NCI-H748 (cell line): ENCODE measurements around the gene LRRK1.

Experiments
- DNase-seq: peaks from one replicate; lab custom pipeline; 2025; ENCODE audit not compliant: unreplicated experiment; lab: John Stamatoyannopoulos, UW

The LRRK1 gene

DNA sequence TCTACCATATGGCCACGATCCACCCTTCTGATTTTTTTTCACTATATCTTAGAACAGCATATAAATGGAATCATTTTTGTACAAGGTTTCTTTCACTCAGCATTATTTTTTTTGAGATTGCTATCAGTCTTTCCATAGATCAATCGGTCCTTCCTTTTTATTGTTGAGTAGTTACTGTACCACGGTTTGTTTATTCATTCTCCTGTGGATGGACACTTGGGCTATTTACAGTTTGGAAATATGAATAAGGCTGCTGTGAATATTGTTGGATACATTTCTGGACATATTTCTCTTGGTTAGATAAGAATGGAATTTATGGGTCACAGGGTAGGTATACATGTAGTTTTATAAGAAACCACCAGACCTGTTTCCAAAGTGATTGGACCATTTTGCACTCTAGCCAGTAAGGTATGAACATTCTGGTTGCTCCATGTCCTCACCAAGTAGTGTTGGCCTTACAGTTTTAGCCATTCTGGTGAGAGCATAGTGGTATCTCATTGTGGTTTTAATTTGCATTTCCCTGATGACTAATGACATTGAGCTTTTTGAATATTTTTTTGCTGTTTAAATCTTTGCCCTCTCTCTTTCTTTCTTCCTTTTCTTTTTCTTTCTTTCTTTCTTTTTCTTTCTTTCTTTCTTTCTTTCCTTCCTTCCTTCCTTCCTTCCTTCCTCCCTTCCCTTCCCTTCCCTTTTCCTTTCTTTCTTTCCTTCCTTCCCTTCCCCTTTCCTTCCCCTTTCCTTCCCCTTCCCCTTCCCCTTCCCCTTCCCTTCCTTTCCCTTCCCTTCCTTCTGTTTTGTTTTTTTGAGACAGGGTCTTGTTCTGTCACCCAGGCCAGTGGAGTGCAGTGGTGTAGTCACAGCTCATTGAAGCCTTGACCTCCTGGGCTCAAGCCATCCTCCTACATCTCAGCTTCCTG lies 49.2 kb downstream of the LRRK1 start:
- no peak for DNase-seq

DNA sequence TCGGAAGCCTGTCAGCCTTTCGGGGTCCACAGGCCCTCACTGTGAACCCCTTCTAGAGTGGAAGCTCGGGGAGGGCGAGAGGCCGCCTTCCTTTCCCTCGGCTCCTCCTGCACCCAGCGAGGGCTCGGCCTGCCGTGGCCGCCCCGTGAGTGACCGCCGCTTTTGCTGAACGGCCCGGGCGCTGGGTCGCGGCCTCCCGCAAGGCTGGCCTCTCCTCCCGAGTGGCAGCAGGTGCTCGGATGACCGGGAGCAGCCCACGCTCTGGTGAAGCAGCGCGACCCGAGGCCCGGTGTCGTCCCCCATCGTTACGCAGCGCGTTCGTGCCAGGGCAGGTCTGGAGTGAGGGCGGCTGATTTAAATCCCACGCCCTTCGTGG lies 53.8 kb downstream of the LRRK1 start:
- no peak for DNase-seq

DNA sequence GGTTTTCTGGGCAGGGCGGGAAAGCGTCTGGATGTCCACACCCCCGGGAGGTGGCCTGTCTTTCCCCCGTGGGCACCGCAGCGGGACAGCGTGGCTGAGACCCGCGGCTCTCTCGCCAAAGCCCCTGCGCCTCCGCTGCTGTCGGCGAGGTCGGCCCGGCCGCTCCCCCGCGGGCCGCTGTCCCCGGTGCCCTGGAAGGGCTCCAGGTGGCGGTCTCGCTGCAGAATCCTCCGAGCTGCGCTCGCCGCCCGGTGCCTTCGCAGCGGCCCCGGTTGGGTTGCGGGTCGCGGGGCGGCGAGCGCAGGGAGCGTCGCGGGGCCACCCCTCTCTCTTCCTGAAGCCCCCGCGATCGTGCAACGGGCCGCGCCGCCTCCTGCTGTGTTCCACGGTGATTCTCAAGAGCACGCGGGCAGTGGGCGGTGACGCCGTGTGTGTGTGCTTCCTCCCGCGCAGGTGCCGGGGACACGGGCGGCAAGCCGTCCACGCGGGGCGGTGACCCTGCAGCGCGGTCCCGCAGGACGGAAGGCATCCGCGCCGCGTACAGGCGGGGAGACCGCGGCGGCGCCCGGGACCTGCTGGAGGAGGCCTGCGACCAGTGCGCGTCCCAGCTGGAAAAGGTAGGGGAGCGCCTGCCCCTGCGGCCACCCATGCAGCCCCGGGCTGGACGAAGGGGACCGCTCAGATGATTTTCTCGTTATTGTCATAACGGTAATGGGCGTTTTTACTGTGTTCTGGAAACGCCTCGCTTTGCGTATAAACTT lies 54.4 kb downstream of the LRRK1 start:
- DNase-seq: no peak

- no peak for DNase-seq
These were observed 55.9 kb downstream of the LRRK1 start for GRCh38 chr15:100975043-100975442.

DNA sequence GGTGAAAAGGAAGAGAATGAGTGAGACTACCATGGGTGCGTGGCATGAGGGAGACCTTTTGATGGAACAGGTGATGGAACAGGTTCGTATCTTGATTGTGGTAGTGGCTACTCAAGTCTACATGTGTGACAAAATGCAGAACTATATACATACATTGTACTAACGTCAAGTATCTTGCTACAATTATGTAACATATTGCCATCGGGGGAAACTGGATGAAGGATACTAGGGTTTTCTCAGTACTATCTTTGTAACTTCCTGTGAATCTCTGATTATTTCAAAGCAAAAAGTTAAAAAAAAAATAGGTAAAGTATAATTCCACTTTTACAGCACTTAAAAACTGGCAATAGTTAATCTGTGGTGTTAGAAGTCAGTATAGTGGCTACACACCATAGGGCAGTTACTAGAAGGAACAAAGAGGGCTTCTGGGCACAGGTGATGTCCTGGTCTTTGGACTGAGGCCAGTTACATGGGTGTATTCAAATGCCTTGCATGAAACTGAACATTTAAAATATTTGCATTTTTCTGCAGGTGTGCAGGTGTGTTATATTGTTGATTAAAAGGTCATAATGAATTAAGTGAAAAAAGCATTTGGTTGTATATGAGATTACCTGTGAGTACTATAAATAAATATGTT lies 61.4 kb downstream of the LRRK1 start:
- DNase-seq: no peak

GRCh38 chr15:100981086-100981485 lies 61.9 kb downstream of the LRRK1 start:
- no peak for DNase-seq

DNA sequence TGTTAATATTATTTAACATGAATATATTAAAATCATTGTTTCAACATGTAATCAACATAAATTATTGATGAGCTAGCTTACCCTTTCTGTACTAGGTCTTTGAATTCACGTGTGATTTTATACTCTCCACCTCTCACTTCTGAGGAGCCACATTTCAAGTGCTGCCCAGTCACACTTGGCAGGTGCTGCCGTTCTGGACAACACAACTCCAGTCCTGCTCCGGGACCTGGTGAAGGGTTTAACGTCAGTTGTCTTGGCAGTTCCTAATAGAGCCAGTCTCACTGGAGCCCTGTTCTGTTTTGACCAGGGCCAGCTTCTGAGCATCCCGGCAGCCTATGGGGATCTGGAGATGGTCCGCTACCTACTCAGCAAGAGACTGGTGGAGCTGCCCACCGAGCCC lies 64.1 kb downstream of the LRRK1 start:
- DNase-seq: no peak

GRCh38 chr15:100985401-100985800 lies 66.2 kb downstream of the LRRK1 start:
- no peak for DNase-seq

DNA sequence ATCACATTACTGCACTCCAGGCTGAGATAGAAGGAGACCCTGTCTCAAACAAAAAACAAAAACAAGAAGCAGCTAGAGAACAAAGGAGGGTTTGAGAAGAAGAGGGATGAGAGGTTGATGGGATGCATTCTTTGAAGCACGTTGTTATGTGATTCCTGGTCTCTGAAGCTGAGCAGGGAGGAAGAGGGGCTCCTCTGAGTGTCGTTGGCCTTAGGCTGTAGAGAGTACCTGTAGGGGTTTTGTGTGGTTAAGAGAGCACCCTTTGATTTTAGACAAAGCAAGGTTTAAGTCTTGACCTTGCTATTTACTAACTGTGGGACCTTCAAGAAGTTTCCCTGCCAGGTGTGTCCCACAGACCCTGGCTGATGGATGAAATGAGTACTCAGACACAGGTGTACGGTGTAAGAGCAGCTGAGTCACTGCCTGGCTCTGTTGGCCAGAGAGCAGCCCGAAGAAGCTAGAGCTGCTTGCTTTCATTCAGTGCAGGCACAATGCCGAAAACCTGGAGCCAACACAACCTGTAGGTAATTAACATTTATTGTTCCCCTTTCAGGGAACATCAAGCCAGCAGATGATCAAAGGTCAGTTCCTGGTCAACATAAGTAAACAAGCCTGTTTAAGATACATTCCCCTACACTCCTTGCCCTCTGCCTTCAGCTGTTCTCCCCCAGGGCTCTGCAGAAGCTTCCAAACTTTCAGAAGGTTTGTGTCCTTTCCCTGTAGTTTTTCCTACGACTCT lies 67.2 kb downstream of the LRRK1 start:
- DNase-seq: no peak

- DNase-seq: no peak
These were observed 68.0 kb downstream of the LRRK1 start for GRCh38 chr15:100987143-100987542.

GRCh38 chr15:100988297-100988696 lies 69.1 kb downstream of the LRRK1 start:
- no peak for DNase-seq

- no peak for DNase-seq
These were observed 69.7 kb downstream of the LRRK1 start for GRCh38 chr15:100988857-100989256.

DNA sequence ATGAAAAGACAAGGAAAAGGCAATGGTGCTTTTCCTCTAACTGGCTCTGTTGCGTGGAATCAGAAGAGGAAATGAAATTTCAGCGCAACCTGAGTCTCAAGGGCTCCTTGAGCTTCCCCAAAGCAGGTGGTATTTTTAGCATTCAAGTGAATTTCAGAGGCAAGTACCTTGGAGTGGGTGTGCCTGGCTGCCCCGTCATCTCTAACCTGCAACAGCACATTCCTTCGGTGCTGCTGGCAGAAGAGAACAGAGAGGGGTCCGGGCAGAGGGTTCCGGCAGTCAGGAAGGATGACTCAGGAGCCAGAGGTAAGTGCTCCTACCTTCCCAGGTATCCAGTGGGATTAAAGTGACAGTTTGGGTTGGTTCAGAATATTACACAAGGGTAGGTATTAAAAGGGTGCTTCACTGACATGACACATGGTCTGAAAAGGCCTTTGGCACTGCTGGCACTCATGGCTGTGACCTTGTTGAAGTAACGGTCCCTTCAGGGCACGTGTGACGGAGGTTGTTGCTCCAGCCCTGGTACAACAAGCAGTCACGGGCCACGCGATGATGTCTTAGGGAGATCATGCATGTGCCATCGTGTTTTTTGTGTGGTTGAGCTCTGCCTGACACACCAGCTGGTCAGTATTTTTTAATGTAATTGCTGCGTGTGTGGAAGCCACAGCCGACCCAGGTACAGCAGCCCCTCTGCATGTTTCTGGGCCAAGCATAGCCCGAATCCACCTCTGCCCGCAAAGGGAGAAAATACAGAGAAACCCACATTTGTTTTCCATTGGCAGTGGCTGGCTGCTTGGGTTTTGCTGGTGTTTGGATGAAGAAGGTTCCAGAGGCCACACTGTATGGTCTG lies 75.7 kb downstream of the LRRK1 start:
- no peak for DNase-seq

DNA sequence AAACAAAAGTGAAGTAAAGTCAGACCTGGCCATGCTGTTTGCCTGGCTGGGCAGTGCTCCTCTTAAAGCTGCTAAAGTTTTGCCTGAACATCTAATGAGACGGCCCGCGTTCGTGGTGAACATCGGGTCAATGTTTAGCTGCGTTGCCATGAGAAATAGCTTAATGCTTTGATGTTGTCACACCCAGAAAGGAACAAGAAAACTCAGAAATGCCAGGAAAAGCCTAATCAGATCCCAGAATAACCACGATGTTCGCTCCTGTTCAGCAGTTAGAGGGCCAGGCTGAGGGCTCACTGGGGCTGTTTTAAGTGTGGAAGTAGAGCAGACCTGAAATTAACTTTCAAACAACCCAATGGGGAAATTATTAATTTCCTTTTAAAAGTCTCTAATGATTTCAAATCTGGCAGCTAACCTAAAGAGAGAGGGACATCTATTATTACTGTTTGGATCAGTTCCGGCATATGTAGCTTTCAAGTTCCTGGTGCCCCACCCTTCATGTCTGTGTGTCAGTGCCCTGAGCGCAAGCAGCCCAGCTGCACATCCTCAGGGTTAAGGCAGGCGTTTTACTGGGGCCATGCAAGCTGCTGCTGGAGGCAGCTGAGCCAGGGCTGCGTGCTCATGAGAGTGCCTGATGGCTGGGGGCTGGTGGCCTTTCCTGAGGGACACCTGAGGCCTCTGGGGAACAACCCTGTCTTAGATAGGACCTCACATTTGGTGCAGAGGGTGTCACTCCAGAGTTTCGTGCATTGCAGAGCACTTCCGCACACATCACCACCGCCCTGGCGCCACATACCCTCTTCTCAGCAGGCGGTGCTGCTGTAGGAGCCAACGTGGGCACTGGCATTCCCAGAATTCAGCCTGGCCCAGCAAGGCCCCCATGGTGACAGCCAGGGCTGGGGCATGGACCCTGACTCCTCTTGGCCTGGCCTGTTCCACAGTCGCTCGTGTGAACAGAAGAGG lies 76.6 kb downstream of the LRRK1 start:
- DNase-seq: no peak

DNA sequence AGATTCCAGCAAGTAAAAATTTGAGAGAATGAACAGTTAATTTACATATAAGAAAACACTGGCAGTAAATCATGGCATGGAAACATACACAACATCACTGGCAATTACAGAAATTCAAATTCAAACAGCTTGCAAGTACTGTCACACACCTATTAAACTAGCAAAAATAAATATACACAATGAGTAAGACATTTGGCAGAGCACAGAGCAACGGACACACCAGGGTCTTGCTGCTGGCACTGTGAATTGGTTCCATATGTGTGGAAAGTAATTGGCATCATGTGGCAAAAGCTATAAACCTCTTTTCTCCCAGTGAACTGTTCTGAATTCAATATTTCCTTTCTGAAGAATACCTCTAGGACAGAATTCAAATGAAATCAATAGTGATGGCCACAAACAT lies 78.3 kb downstream of the LRRK1 start:
- no peak for DNase-seq

DNA sequence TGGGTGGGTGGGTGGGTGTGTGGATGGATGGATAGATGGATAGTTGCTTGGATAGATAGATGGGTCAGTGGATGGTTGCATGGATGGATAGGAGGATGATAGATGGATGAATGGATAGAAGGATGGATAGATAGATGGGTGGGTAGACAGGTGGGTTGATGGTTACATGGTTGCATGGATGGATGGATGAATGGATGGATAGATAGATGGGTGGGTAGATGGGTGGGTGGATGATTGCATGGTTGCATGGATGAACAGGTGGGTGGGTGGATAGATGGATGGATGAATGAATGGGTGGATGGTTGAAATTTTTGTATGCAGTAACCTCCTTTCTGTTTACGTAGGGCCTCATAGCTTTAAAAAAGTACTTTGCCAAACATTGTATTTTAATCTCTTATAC lies 79.5 kb downstream of the LRRK1 start:
- no peak for DNase-seq

GRCh38 chr15:100999369-100999768 lies 80.2 kb downstream of the LRRK1 start:
- no peak for DNase-seq

GRCh38 chr15:101000271-101000681 lies 81.1 kb downstream of the LRRK1 start:
- DNase-seq: no peak

GRCh38 chr15:101001056-101001455 lies 81.9 kb downstream of the LRRK1 start:
- DNase-seq: no peak
